Measurements from ENCODE around the gene OTUB2. TPM values are rescaled to one million over a fixed set of nuclear protein-coding genes. Genes with fewer than 3 reads are reported as not detected.

OTUB2 gene
- total and polyA plus RNA-seq, 4 donors, result 0.28 to 0.92 (median 0.63) TPM

DNA sequence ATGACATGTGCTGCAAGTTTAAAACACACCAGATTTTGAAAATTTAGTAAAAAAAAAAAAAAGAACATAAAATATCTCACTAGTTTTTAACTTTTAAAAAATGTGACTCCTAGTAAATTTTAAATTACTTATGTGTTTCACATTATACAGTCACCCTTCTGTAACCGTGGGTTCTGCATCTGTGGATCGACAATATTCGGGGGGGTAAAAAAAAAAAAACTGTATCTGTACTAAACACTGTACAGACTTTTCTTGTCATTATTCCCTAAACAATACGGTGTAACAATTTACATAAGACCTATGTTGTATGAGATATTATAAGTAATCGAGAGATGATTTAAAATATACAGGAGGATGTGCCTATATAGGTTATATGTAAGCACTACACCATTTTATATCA lies 51.7 kb downstream of the OTUB2 start:
- peaks cover 6 to 26% (median 15%) of the 10 kb centered on the region in 4 donors for H3K36me3 ChIP-seq (ENCODE audit: control insufficient read depth in 4 of 4, insufficient read depth in 3 of 4, low read depth in 1 of 4, low read length in 3 of 4)
- peaks cover 0 to 17% (median 3%) of the 10 kb centered on the region in 4 donors for H3K9me3 ChIP-seq (ENCODE audit: control insufficient read depth in 4 of 4, low read length in 3 of 4)
- DNase-seq (ENCODE audit: low spot score), result no peak
- H3K4me3 ChIP-seq (ENCODE audit: low read depth in 1 of 3, low read length in 3 of 3), result no peak overlapping the region
- peaks cover 12 to 39% (median 29%) of the 10 kb centered on the region in 4 donors for H3K4me1 ChIP-seq (ENCODE audit: control insufficient read depth in 4 of 4, insufficient read depth in 4 of 4, low read length in 3 of 4)
- H3K9ac ChIP-seq (ENCODE audit: low read depth in 1 of 2, low read length in 2 of 2), result no peak overlapping the region
- 91% methylated on average over 5 of the region's 5 CpGs for WGBS
- no peaks in the 10 kb centered on the region for H3K27me3 ChIP-seq (ENCODE audit: control insufficient read depth in 4 of 4, insufficient read depth in 4 of 4, low read length in 3 of 4)
- TF ChIP-seq HNF4A (conservative IDR thresholded peaks at IDR 0.05), result no peak
- TF ChIP-seq, protein P1, sequence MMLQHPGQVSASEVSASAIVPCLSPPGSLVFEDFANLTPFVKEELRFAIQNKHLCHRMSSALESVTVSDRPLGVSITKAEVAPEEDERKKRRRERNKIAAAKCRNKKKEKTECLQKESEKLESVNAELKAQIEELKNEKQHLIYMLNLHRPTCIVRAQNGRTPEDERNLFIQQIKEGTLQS (IDR thresholded peaks at IDR 0.05), result no peak
- TF ChIP-seq NR2F2 (IDR thresholded peaks at IDR 0.05), result no peak
- TF ChIP-seq, protein P2, sequence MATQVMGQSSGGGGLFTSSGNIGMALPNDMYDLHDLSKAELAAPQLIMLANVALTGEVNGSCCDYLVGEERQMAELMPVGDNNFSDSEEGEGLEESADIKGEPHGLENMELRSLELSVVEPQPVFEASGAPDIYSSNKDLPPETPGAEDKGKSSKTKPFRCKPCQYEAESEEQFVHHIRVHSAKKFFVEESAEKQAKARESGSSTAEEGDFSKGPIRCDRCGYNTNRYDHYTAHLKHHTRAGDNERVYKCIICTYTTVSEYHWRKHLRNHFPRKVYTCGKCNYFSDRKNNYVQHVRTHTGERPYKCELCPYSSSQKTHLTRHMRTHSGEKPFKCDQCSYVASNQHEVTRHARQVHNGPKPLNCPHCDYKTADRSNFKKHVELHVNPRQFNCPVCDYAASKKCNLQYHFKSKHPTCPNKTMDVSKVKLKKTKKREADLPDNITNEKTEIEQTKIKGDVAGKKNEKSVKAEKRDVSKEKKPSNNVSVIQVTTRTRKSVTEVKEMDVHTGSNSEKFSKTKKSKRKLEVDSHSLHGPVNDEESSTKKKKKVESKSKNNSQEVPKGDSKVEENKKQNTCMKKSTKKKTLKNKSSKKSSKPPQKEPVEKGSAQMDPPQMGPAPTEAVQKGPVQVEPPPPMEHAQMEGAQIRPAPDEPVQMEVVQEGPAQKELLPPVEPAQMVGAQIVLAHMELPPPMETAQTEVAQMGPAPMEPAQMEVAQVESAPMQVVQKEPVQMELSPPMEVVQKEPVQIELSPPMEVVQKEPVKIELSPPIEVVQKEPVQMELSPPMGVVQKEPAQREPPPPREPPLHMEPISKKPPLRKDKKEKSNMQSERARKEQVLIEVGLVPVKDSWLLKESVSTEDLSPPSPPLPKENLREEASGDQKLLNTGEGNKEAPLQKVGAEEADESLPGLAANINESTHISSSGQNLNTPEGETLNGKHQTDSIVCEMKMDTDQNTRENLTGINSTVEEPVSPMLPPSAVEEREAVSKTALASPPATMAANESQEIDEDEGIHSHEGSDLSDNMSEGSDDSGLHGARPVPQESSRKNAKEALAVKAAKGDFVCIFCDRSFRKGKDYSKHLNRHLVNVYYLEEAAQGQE (IDR thresholded peaks at IDR 0.05), result no peak
- TF ChIP-seq RAD21 (IDR thresholded peaks at IDR 0.05), result no peak
- TF ChIP-seq HNF4G (IDR thresholded peaks at IDR 0.05), result no peak
- no peak for TF ChIP-seq RXRA (IDR thresholded peaks at IDR 0.05)
- TF ChIP-seq YY1 (IDR thresholded peaks at IDR 0.05), result no peak
- TF ChIP-seq, protein P3, sequence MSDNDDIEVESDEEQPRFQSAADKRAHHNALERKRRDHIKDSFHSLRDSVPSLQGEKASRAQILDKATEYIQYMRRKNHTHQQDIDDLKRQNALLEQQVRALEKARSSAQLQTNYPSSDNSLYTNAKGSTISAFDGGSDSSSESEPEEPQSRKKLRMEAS (IDR thresholded peaks at IDR 0.05), result no peak
- no peak for TF ChIP-seq FOXA1 (IDR thresholded peaks at IDR 0.05)
- no peak for TF ChIP-seq SP1 (IDR thresholded peaks at IDR 0.05)
- no peak for TF ChIP-seq FOXA2 (IDR thresholded peaks at IDR 0.05)
- no peak overlapping the region for H3K27ac ChIP-seq (ENCODE audit: low read depth in 1 of 2, low read length in 2 of 2)

DNA sequence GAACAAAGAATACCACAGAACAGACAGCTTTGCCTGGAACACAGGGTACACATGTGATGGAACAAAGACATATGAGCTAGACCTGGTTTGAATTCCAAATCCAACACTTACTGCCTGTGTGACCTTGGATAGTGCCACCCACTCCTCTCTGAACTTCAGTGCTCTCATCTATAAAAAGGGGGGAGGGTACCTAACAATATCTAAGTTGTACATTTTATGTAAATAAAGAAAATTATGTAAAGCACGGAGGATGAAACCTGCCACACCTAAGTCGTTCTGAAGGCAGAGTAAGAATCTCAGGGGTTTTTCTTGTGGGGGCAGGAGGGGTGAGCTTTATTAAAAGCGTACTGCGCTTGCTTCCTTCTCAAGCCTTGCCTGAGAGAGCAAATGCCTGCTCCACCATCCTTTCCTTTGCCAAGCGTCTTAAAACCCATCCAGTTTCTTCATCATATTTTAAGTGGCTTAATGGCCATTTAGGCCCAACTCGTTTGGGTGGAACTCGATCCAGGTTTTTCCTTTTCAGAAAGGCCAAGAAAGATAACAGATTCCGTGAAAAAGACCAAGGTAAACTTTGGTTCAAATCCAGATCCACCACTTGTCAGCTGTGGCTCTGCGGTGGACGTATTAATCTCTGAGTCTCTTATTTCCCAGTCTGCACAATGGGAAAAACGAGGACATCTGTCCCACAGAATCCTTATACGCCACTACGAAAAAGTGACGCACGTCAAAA lies 53.9 kb downstream of the OTUB2 start:
- Histone ChIP-seq H3K27me3 (ENCODE audit: control insufficient read depth in 4 of 4, insufficient read depth in 4 of 4, low read length in 3 of 4) (no peaks in the 10 kb centered on the region), H3K27ac (ENCODE audit: low read depth in 1 of 2, low read length in 2 of 2) (peak overlapping the region; percentile 81 to 93), H3K4me1 (ENCODE audit: control insufficient read depth in 4 of 4, insufficient read depth in 4 of 4, low read length in 3 of 4) (peaks cover 12 to 39% (median 29%) of the 10 kb centered on the region in 4 donors), H3K9ac (ENCODE audit: low read depth in 1 of 2, low read length in 2 of 2) (peak overlapping the region; percentile 93 to 99), H3K36me3 (ENCODE audit: control insufficient read depth in 4 of 4, insufficient read depth in 3 of 4, low read depth in 1 of 4, low read length in 3 of 4) (peaks cover 5 to 23% (median 11%) of the 10 kb centered on the region in 4 donors), H3K9me3 (ENCODE audit: control insufficient read depth in 4 of 4, low read length in 3 of 4) (peaks cover 0 to 6% (median 0%) of the 10 kb centered on the region in 4 donors), H3K4me3 (ENCODE audit: low read depth in 1 of 3, low read length in 3 of 3) (peak overlapping the region; percentile 77 to 96 (median 93))
- 4% methylated on average over 15 of the region's 15 CpGs for WGBS
- DNase-seq (ENCODE audit: low spot score), result no peak
- TF ChIP-seq SP1 (IDR thresholded peaks at IDR 0.05) (no peak), GABPA (IDR thresholded peaks at IDR 0.05 in 1 of 2, conservative IDR thresholded peaks at IDR 0.05 in 1 of 2) (no peak), HNF4G (IDR thresholded peaks at IDR 0.05) (no peak), JUND (IDR thresholded peaks at IDR 0.05) (no peak), TAF1 (conservative IDR thresholded peaks at IDR 0.05) (no peak), RAD21 (IDR thresholded peaks at IDR 0.05) (no peak), FOXA2 (IDR thresholded peaks at IDR 0.05) (no peak), YY1 (IDR thresholded peaks at IDR 0.05) (no peak), RXRA (IDR thresholded peaks at IDR 0.05) (no peak)
- TF ChIP-seq, protein P1 (IDR thresholded peaks at IDR 0.05), result no peak
- TF ChIP-seq, protein P4, sequence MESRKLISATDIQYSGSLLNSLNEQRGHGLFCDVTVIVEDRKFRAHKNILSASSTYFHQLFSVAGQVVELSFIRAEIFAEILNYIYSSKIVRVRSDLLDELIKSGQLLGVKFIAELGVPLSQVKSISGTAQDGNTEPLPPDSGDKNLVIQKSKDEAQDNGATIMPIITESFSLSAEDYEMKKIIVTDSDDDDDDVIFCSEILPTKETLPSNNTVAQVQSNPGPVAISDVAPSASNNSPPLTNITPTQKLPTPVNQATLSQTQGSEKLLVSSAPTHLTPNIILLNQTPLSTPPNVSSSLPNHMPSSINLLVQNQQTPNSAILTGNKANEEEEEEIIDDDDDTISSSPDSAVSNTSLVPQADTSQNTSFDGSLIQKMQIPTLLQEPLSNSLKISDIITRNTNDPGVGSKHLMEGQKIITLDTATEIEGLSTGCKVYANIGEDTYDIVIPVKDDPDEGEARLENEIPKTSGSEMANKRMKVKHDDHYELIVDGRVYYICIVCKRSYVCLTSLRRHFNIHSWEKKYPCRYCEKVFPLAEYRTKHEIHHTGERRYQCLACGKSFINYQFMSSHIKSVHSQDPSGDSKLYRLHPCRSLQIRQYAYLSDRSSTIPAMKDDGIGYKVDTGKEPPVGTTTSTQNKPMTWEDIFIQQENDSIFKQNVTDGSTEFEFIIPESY (IDR thresholded peaks at IDR 0.05), result no peak
